ENCODE data around the gene PKIG. TPM values are rescaled to one million over a fixed set of nuclear protein-coding genes. Genes with fewer than 3 reads are reported as not detected.
A peak's percentile ranks its signal among the peaks of the same experiment; 100 is the strongest.

The PKIG gene
- total RNA-seq, result 50.4 to 59.1 TPM (median 51.6 TPM) in 3 replicates

- Mint-ChIP-seq H3K4me3 (peak within 1 kb of the TSS; percentile 64), H3K36me3 (peaks cover 3% of the 10 kb centered on the region), H3K27me3 (ENCODE audit: low read depth) (no peaks in the 10 kb centered on the region), H3K27ac (peak within 1 kb of the TSS; percentile 96), H3K4me1 (peaks cover 78% of the 10 kb centered on the region), H3K9me3 (peaks cover 4% of the 10 kb centered on the region)
- TF ChIP-seq CTCF (IDR thresholded peaks at IDR 0.05; ENCODE audit: unreplicated experiment), result no peak
- DNase-seq (ENCODE audit: low spot score in 2 of 2, unreplicated experiment in 2 of 2), result no peak
Observed at GRCh38 chr20:44582311-44583025, at the start of gene PKIG. TSS of gene PKIG (plus strand) at chr20:44582579. CDS start at chr20:44614557, 31,978 bp downstream.

- Mint-ChIP-seq H3K27me3 (ENCODE audit: low read depth) (no peaks in the 10 kb centered on the region), H3K4me1 (peaks cover 6% of the 10 kb centered on the region), H3K36me3 (no peaks in the 10 kb centered on the region), H3K9me3 (no peaks in the 10 kb centered on the region), H3K4me3 (no peak overlapping the region), H3K27ac (no peak overlapping the region)
- no peak for DNase-seq (ENCODE audit: low spot score in 2 of 2, unreplicated experiment in 2 of 2)
- no peak for TF ChIP-seq CTCF (IDR thresholded peaks at IDR 0.05; ENCODE audit: unreplicated experiment)
Observed at GRCh38 chr20:44532981-44533331, 49.4 kb upstream of the PKIG start.

GRCh38 chr20:44533928-44534327, 48.5 kb upstream of the PKIG start:
- no peaks in the 10 kb centered on the region for H3K27me3 Mint-ChIP-seq (ENCODE audit: low read depth)
- H3K27ac Mint-ChIP-seq, result no peak overlapping the region
- TF ChIP-seq CTCF (IDR thresholded peaks at IDR 0.05; ENCODE audit: unreplicated experiment), result no peak
- no peak overlapping the region for H3K4me3 Mint-ChIP-seq
- no peaks in the 10 kb centered on the region for H3K36me3 Mint-ChIP-seq
- no peak for DNase-seq (ENCODE audit: low spot score in 2 of 2, unreplicated experiment in 2 of 2)
- no peaks in the 10 kb centered on the region for H3K9me3 Mint-ChIP-seq
- H3K4me1 Mint-ChIP-seq, result peaks cover 8% of the 10 kb centered on the region

- H3K27ac Mint-ChIP-seq, result no peak overlapping the region
- H3K36me3 Mint-ChIP-seq, result no peaks in the 10 kb centered on the region
Observed at GRCh38 chr20:44536175-44536574, 46.2 kb upstream of the PKIG start.

GRCh38 chr20:44537993-44538392, 44.4 kb upstream of the PKIG start:
- H3K4me1 Mint-ChIP-seq, result peaks cover 19% of the 10 kb centered on the region
- DNase-seq (ENCODE audit: low spot score in 2 of 2, unreplicated experiment in 2 of 2), result no peak
- TF ChIP-seq CTCF (IDR thresholded peaks at IDR 0.05; ENCODE audit: unreplicated experiment), result no peak
- H3K9me3 Mint-ChIP-seq, result no peaks in the 10 kb centered on the region
- H3K4me3 Mint-ChIP-seq, result no peak overlapping the region
- H3K27ac Mint-ChIP-seq, result no peak overlapping the region
- H3K27me3 Mint-ChIP-seq (ENCODE audit: low read depth), result no peaks in the 10 kb centered on the region
- no peaks in the 10 kb centered on the region for H3K36me3 Mint-ChIP-seq

More at GRCh38 chr20:44536175-44536574, 46.2 kb upstream of the PKIG start:
- TF ChIP-seq CTCF (IDR thresholded peaks at IDR 0.05; ENCODE audit: unreplicated experiment), result no peak
- H3K9me3 Mint-ChIP-seq, result no peaks in the 10 kb centered on the region
- peaks cover 11% of the 10 kb centered on the region for H3K4me1 Mint-ChIP-seq
- no peak overlapping the region for H3K4me3 Mint-ChIP-seq
- DNase-seq (ENCODE audit: low spot score in 2 of 2, unreplicated experiment in 2 of 2), result no peak
- no peaks in the 10 kb centered on the region for H3K27me3 Mint-ChIP-seq (ENCODE audit: low read depth)

All from mesothelial cell of epicardium (in vitro differentiated cells).